Psoas muscle (tissue), 8 donors: Measurements from ENCODE around the gene PSEN1. TPM values are rescaled to one million over a fixed set of nuclear protein-coding genes. Genes with fewer than 3 reads are reported as not detected.

ENCODE experiments used
- ATAC-seq, 4 donors: fragments of 200-7000 bp; cut with Tn5 transposase; one replicate each; pipeline ENCODE4 v1.9.1; 2020; ENCODE audit warnings: moderate library complexity in 3 of 4, mild to moderate bottlenecking in 2 of 4
- DNase-seq, 2 donors: peaks; one replicate each; pipeline ENCODE4 v3.0.0-alpha.2; 2020
- H3K27ac ChIP-seq: fragments of 200-600 bp; one replicate; pipeline ENCODE4 v1.8.0; 2022
- H3K27me3 ChIP-seq, 3 donors: fragments of 200-600 bp in 1 of 3; one replicate each; pipeline versions ENCODE4 v1.6.1 to v1.8.0; 2013 to 2022; ENCODE audit warnings: low read length in 2 of 3, mild to moderate bottlenecking in 2 of 3, moderate library complexity in 1 of 3; ENCODE audit not compliant: insufficient read depth in 3 of 3
- H3K36me3 ChIP-seq, 2 donors: fragments of 200-600 bp in 1 of 2; one replicate each; pipeline versions ENCODE4 v1.6.1 to v1.8.0; 2013 to 2022; ENCODE audit warnings: low read depth in 1 of 2, mild to moderate bottlenecking in 1 of 2, moderate library complexity in 1 of 2; ENCODE audit not compliant: insufficient read depth in 1 of 2
- H3K4me1 ChIP-seq: fragments of 200-600 bp; one replicate; pipeline ENCODE4 v1.8.0; 2022
- H3K4me3 ChIP-seq: fragments of 200-600 bp; one replicate; pipeline ENCODE4 v1.8.0; 2022; ENCODE audit warnings: mild to moderate bottlenecking
- H3K9me3 ChIP-seq: fragments of 200-600 bp; one replicate; pipeline ENCODE4 v1.8.0; 2022
- CTCF ChIP-seq: fragments of 200-600 bp; IDR thresholded peaks from one replicate; pipeline ENCODE4 v1.8.0; 2022; ENCODE audit warnings: antibody characterized with exemption
- WGBS, 3 donors: extraction: QIAGEN DNeasy Blood & Tissue Kit; methylation state at CpG; one replicate each; pipeline versions ENCODE4 v1.1.6 to v1.1.7; 2013; 5-methylcytosine and 5-hydroxymethylcytosine counted together
- intact Hi-C, 2 donors: fragments of 100-400 bp; cut with DNase I; formaldehyde crosslinking; loops; one replicate each; pipeline versions ENCODE4 v1.11.0 to v1.14.2; 2022
- polyA plus RNA-seq, 3 donors: library from polyadenylated mRNA; stranded (reverse); fragments of 200-250 nt; gene quantifications; one replicate each; pipeline ENCODE4 v1.2.3, GENCODE V29; 2013
- total RNA-seq, 4 donors: library from RNA; stranded (reverse); fragmentation: NEBNext Ultra II Directional in 2 of 4; extraction: Animal tissue kit (Norgen Biotek cat#: 25700) in 2 of 4; gene quantifications; one replicate each; pipeline versions ENCODE4 v1.2.1 to v1.2.4, GENCODE V29; 2021 to 2023
- donor health status: healthy with polysubstance abuse.
- donor health status: DM: no; HTN: no; CAD: no; lungs with moderate emphysema.
- donor health status: Bipolar disorder and iron deficiency.
- donor health status: healthy.
- donor health status: DM: yes; HTN: yes; CAD: no.
- donor health status: DM: no; HTN: no; CAD: no.
- donor health status: DM: no; HTN: no; CAD: no.
- donor health status: DM: yes; HTN: yes; CAD: no.

PSEN1 gene
- total and polyA plus RNA-seq, 7 donors, result 14.2 to 32.5 (median 19.1) TPM

GRCh38 chr14:73265721-73266046 is 129.4 kb downstream of the PSEN1 start:
- intact Hi-C loops, result no loop called here
- H3K4me1 ChIP-seq, result peaks cover 8% of the 10 kb centered on the region
- no peaks in the 10 kb centered on the region for H3K9me3 ChIP-seq
- 88 to 90% (median 90%) methylated on average over 3 of the region's 3 CpGs for WGBS, 3 donors
- DNase-seq, result no peak
- H3K27me3 ChIP-seq, result peaks cover 0 to 5% (median 0%) of the 10 kb centered on the region in 3 donors
- no peak overlapping the region for H3K27ac ChIP-seq
- H3K36me3 ChIP-seq, result no peaks in the 10 kb centered on the region
- ATAC-seq, result no peak
- H3K4me3 ChIP-seq, result no peak overlapping the region
- TF ChIP-seq CTCF, result no peak

DNA sequence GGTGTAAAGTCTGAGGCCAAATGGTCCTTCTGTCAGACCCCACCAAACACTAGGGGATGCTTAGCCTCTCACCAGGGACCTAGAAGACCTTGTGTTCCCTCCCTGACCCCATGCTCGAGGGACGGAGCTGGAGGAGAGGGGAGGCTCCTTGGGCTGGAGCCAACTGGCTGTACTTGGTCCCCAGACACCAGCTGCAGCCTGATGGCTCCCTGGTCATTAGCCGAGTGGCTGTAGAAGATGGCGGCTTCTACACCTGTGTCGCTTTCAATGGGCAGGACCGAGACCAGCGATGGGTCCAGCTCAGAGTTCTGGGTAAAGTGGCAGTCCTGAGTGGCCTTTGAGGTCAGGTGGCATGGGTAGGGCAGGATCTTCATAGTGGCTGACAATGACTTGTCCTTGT is 130.0 kb downstream of the PSEN1 start:
- ATAC-seq (no peak), DNase-seq (no peak)

GRCh38 chr14:73267474-73267873 is 131.2 kb downstream of the PSEN1 start:
- 94 to 97% (median 94%) methylated on average over 6 of the region's 6 CpGs for WGBS, 3 donors
- H3K4me3 ChIP-seq, result no peak overlapping the region
- no peaks in the 10 kb centered on the region for H3K36me3 ChIP-seq
- ATAC-seq (no peak), DNase-seq (no peak)
- no peak overlapping the region for H3K27ac ChIP-seq
- H3K4me1 ChIP-seq, result peaks cover 11% of the 10 kb centered on the region
- no peak for TF ChIP-seq CTCF
- intact Hi-C loops, result no loop called here
- peaks cover 0 to 5% (median 0%) of the 10 kb centered on the region in 3 donors for H3K27me3 ChIP-seq
- H3K9me3 ChIP-seq, result no peaks in the 10 kb centered on the region

More for the DNA sequence above, 130.0 kb downstream of the PSEN1 start:
- intact Hi-C loops, result no loop called here
- no peaks in the 10 kb centered on the region for H3K36me3 ChIP-seq
- TF ChIP-seq CTCF, result no peak
- H3K27ac ChIP-seq, result no peak overlapping the region
- peaks cover 8% of the 10 kb centered on the region for H3K4me1 ChIP-seq
- 63 to 69% (median 64%) methylated on average over 7 of the region's 7 CpGs for WGBS, 3 donors
- H3K27me3 ChIP-seq, result peaks cover 0 to 5% (median 0%) of the 10 kb centered on the region in 3 donors
- no peak overlapping the region for H3K4me3 ChIP-seq
- no peaks in the 10 kb centered on the region for H3K9me3 ChIP-seq

DNA sequence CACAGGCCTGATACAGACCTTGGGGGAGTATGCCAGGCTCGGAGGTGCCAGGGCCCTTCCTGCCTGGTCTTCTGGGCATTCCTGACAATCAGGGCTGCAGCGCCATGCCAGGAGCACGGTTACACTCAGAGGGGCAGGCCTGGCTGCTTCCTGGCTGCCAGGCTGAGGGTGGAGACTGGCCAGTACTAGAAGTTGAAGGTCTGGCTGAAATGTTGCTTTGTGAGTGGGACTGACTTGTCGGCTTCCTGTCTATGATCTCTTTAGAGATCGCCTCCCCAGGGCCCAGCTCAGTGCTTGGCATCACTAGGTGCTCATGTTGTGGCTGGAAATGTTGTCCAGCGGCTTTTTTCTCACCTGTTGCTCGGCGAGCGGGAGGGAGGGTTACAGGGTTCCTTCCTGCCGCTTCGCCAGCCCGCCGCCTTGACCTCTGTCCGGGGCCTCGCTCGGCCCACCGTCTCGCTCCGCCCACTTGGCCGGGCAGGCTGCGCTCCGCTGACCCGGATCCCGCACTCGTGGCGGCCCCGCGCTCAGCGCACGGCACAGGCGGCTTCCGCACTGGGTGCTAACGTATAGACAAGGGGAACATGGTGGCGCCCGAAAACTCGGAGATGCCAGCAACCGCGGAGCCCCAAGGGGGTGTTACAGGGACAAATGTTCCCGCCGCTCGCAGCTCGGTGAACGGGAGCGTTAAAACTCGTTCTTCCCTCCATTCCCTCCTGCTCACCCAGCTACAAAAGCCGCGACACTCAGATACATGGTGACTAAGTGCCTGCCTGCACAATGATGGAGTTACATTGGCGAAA is 133.6 kb downstream of the PSEN1 start:
- Histone ChIP-seq H3K27ac (no peak overlapping the region), H3K27me3 (peaks cover 0 to 4% (median 0%) of the 10 kb centered on the region in 3 donors), H3K36me3 (peaks cover 0 to 13% of the 10 kb centered on the region in 2 donors), H3K9me3 (no peaks in the 10 kb centered on the region), H3K4me1 (peaks cover 17% of the 10 kb centered on the region), H3K4me3 (peak overlapping the region; percentile 61)
- TF ChIP-seq CTCF, result no peak
- peak; percentile 70 to 80 (median 75) for ATAC-seq
- peak; percentile 65 to 75 for DNase-seq
- WGBS, 3 donors, result 4 to 6% (median 5%) methylated on average over 46 to 48 of the region's 48 CpGs
- intact Hi-C loops, result loop anchor here in 1 of 2 donors (10.0 kb wide), 1 partner anchor 95 kb away; no protein-coding TSS in a partner anchor
